ENCODE data around the gene GUSB.
"Not testable (repeated sequence)": the region's sequence is repeated elsewhere in the genome, so short reads cannot be mapped to it uniquely, and the experiment has no call there.

The GUSB gene

GRCh38 chr7:65960351-65961074, 21.5 kb downstream of the GUSB start:
- H3K4me3 ChIP-seq (ENCODE audit: low read depth, low read length): no peak overlapping the region
- TF ChIP-seq, protein P1, sequence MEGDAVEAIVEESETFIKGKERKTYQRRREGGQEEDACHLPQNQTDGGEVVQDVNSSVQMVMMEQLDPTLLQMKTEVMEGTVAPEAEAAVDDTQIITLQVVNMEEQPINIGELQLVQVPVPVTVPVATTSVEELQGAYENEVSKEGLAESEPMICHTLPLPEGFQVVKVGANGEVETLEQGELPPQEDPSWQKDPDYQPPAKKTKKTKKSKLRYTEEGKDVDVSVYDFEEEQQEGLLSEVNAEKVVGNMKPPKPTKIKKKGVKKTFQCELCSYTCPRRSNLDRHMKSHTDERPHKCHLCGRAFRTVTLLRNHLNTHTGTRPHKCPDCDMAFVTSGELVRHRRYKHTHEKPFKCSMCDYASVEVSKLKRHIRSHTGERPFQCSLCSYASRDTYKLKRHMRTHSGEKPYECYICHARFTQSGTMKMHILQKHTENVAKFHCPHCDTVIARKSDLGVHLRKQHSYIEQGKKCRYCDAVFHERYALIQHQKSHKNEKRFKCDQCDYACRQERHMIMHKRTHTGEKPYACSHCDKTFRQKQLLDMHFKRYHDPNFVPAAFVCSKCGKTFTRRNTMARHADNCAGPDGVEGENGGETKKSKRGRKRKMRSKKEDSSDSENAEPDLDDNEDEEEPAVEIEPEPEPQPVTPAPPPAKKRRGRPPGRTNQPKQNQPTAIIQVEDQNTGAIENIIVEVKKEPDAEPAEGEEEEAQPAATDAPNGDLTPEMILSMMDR (IDR thresholded peaks at IDR 0.05; ENCODE audit: insufficient read depth, low read depth, low read length, missing control alignments): no peak

GRCh38 chr7:65955718-65956117, 26.3 kb downstream of the GUSB start:
- no peak for DNase-seq (ENCODE audit: low read depth)
- TF ChIP-seq, protein P1 (IDR thresholded peaks at IDR 0.05; ENCODE audit: insufficient read depth, low read depth, low read length, missing control alignments): no peak
- no peak overlapping the region for H3K4me3 ChIP-seq (ENCODE audit: low read depth, low read length)

More at GRCh38 chr7:65960351-65961074, 21.5 kb downstream of the GUSB start:
- no peak for DNase-seq (ENCODE audit: low read depth)

DNA sequence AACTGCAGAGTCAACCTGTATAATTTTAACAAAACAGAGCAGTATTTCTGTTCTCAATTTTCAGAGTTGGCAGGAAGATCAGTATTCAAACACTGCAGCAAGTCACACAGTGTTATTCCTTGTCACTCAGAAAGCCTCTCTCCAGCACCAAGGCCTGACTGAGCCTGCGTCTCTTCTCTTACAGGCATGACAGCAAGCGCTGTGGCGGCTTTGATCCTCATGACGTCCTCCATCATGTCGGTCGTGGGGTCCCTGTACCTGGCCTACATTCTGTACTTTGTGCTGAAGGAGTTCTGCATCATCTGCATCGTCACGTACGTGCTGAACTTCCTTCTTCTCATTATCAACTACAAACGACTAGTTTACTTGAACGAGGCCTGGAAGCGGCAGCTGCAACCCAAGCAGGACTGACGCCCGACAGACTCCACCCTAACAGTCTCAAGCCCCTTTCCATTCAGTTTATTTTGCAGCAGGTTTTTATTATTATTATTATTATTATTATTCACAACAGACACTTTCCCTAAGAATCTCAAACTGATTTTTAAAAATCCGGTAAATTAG, 28.0 kb downstream of the GUSB start:
- DNase-seq (ENCODE audit: low read depth): no peak
- TF ChIP-seq, protein P1 (IDR thresholded peaks at IDR 0.05; ENCODE audit: insufficient read depth, low read depth, low read length, missing control alignments): no peak
- no peak overlapping the region for H3K4me3 ChIP-seq (ENCODE audit: low read depth, low read length)

DNA sequence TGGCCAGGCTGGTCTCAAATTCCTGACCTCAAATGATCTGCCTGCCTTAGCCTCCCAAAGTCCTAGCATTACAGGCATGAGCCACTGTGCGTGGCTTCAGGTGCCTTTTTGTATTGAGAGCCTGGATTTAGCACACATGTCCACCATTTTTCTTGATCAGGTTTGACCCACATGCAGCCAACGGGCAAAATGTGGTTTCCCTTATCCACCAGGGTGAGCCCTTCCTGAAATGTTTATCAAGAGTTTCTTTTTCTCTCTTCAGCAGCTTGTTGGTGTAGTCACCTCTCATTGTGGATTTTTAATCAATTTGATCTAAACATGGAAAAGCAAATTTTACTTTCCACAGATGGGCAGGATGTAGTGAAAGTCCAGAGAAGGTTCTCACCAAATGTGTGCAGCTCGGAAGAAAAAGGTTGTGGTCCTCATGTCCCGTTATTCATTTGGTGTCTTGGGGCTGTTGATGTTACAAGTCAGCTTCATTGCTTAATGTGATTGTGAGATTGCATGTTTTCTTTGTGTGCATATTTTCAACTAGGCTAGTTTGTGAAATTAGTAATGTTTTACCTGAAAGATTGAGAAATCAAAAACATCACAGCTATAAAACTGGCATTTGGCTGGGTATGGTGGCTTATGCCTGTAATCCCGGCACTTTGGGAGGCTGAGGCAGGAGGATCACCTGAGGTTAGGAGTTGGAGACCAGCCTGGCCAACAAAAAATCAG, 28.9 kb downstream of the GUSB start:
- TF ChIP-seq, protein P1 (IDR thresholded peaks at IDR 0.05; ENCODE audit: insufficient read depth, low read depth, low read length, missing control alignments): no peak
- no peak overlapping the region for H3K4me3 ChIP-seq (ENCODE audit: low read depth, low read length)
- DNase-seq (ENCODE audit: low read depth): no peak

DNA sequence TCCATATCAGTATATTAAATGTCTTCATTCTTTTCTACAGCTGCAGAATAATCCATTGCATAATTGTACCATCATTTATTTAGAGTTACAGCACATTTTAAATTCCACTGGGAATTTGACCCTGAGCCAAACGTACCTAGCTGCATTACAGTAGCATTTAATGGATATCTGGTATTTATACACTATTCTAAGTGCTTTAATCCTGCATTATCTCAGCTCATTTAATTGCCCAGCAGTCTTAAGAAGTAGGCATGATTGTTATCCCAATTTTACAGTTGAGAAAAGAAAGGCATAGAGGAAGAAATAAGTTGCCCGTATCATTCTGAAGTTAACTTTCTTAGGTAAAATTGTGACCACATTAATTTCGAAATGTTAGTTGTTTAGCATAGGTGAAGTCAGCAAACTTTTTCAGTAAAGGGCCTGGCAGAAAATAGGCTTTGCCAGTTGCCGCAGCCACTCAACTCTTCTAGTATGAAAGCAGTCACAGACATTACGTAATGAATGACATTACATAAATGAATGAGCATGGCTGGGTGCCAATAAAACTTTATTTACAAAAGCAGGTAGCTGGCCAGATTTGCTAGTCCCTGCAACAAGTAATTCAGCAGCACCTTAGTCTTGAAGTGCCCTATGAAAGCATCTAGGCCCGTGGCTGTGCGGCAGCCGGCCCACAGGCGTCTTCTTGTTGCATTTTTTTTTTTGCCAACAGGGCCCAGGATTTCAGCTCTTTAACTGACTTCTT, 30.0 kb downstream of the GUSB start:
- DNase-seq (ENCODE audit: low read depth): no peak
- H3K4me3 ChIP-seq (ENCODE audit: low read depth, low read length): no peak overlapping the region

DNA sequence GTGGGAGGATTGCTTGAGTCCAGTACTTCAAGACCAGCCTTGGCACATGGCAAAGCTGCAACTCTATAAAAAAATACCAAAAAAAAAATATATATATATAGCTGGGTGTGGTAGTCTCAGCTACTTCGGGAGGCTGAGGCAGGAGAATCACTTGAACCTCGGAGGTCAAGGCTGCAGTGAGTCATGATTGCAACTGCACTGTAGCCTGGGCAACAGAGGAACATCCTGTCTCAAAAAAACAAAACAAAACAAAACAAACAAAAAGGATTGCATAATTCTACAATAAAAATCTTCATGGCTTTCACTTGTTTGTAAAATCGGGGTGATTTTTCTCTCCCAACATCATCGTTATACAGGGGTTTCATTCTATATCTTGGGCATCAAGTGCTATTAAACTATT, 35.1 kb downstream of the GUSB start:
- H3K4me3 ChIP-seq (ENCODE audit: low read depth, low read length): no peak overlapping the region
- DNase-seq (ENCODE audit: low read depth): no peak
- TF ChIP-seq, protein P1 (IDR thresholded peaks at IDR 0.05; ENCODE audit: insufficient read depth, low read depth, low read length, missing control alignments): no peak

More for the DNA sequence above, 30.0 kb downstream of the GUSB start:
- TF ChIP-seq, protein P1 (IDR thresholded peaks at IDR 0.05; ENCODE audit: insufficient read depth, low read depth, low read length, missing control alignments): no peak

GRCh38 chr7:65945787-65946186, 36.2 kb downstream of the GUSB start:
- DNase-seq (ENCODE audit: low read depth); H3K4me3 ChIP-seq (ENCODE audit: low read depth, low read length): not testable (repeated sequence)

All from GM12865 (cell line).